ENCODE measurements around the gene FAAP100.

- TF ChIP-seq POLR2AphosphoS5 (IDR thresholded peaks at IDR 0.05; ENCODE audit: low read depth, low read length) (no peak), SIN3A (IDR thresholded peaks at IDR 0.05; ENCODE audit: borderline replicate concordance, insufficient read depth, low read length) (no peak)
These were observed 35.2 kb downstream of the FAAP100 start for GRCh38 chr17:81517009-81517338.
